Right ventricle myocardium inferior (tissue), 1 donor: ENCODE measurements around the gene CYP4F3. TPM values are rescaled to one million over a fixed set of nuclear protein-coding genes. Genes with fewer than 3 reads are reported as not detected.
A peak's percentile ranks its signal among the peaks of the same experiment; 100 is the strongest.

ENCODE experiments used
- ATAC-seq: fragments of 200-7000 bp; cut with Tn5 transposase; one replicate; pipeline ENCODE4 v1.9.1; 2020; ENCODE audit warnings: mild to moderate bottlenecking, moderate library complexity
- DNase-seq: peaks from one replicate; pipeline ENCODE4 v3.0.0; 2021; ENCODE audit errors: missing footprints
- intact Hi-C: fragments of 100-400 bp; cut with DNase I; formaldehyde crosslinking; loops from one replicate; pipeline ENCODE4 v1.11.0; 2022
- total RNA-seq: library from RNA; stranded (reverse); fragmentation: NEBNext Ultra II Directional; extraction: Animal tissue kit (Norgen Biotek cat#: 25700); gene quantifications from one replicate; pipeline ENCODE4 v1.2.1, GENCODE V29; 2021
- donor health status: DM: no; HTN: yes; CAD: no; lungs with severe emphysema.

The CYP4F3 gene
- total RNA-seq, 1 donor from 2014 or later, result not detected

DNA sequence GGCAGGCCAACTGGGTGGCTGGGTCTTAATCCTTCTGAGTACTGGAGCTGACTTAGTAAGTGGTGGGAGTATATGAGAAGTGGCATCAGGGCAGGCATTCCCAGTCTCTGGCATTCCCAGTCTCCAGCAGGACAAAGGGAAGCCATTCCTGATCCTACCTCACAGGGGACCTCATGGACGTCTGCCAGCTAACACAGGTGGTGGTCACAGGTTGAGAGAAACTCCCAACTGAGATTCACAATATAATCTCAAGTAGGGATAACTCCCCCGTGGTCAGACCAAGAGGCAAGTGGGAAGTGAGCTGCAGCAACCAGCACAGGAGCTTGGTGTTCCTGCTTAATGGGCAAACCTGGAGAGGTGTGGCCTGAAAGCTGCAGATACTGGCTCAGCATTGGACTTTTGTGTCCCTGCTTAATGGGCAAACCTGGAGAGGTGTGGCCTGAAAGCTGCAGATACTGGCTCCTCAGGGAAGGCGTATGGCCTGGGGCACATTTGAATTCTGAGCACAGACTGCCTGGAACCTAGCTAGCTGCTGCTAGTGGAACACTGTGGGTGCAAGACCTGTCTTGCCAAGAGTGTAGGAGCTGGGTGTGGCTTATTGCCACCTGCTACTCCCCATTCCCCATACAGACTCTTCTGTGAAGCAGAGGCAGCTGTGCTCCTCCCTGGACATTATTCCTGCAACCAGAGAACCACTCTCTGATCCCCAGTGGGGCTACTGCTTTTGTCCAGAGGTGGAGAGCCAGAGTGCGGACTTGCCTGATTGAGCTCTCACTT lies 61.2 kb downstream of the CYP4F3 start:
- intact Hi-C loops, result no loop called here
- ATAC-seq (peak; percentile 31), DNase-seq (no peak)

GRCh38 chr19:15702534-15702930 lies 61.8 kb downstream of the CYP4F3 start:
- ATAC-seq (peak; percentile 94), DNase-seq (peak; percentile 92)

More at GRCh38 chr19:15702534-15702930, 61.8 kb downstream of the CYP4F3 start:
- intact Hi-C loops, result no loop called here

Other genes starting within 250 kb of the CYP4F3 start
- 76.7 TPM for gene AKAP8L, start 221.9 kb upstream of the CYP4F3 start, total RNA-seq
- 31.3 TPM for gene WIZ, start 190.9 kb upstream of the CYP4F3 start, total RNA-seq
- gene RASAL3, start 176.4 kb upstream of the CYP4F3 start, total RNA-seq, result 2.3 TPM
- gene PGLYRP2, start 161.4 kb upstream of the CYP4F3 start, total RNA-seq, result not detected
- not detected for gene CYP4F22, start 132.4 kb upstream of the CYP4F3 start, total RNA-seq
- not detected for gene CYP4F8, start 25.7 kb upstream of the CYP4F3 start, total RNA-seq
- 5.8 TPM for gene CYP4F12, start 32.2 kb downstream of the CYP4F3 start, total RNA-seq
- gene OR10H2, start 87.1 kb downstream of the CYP4F3 start, total RNA-seq, result not detected
- gene OR10H3, start 97.1 kb downstream of the CYP4F3 start, total RNA-seq, result not detected
- gene OR10H5, start 146.8 kb downstream of the CYP4F3 start, total RNA-seq, result not detected
- not detected for gene OR10H1, start 174.8 kb downstream of the CYP4F3 start, total RNA-seq